ENCODE data around the gene MPC2. TPM values are rescaled to one million over a fixed set of nuclear protein-coding genes. Genes with fewer than 3 reads are reported as not detected.
A peak's percentile ranks its signal among the peaks of the same experiment; 100 is the strongest.

Gene MPC2
- 53.2 TPM for total RNA-seq

DNA sequence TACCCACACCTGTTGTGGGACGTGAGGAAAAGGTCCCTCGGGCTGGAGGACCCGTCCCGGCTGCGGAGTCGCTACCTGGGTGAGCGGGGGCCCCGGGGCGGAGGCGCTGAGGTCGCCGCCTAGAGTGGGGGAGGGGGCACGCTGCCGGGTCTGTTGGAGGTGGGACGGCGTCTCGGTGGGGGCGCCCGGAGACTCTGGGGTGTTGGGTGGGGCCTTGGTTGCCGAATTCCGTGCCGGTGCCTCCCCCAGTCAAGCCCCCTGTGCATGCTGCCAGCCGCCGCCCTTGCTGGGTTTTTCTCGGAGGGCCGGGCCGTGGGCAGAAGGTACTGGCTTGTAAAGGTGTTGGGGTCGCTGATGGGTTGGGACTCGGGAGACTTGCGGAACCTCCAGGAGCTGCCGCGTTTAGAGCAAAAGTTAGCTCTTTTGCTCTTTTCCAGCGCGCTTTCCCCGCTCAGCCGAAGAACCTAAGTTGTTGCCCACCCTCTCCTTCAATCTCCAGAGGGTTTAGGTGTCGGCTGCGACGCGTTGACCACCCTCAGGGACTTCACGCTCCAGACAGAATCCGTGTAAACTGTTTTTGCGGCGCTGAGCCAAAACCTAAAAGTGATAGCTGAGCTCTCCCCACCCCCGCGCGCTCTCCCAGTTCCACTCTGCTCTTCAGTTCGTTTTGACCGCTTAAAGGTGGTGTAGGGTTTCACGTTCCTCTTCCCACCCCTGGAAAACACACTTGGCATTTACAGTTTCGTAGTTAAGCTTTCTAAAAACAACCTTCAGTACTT is at the start of gene MPC2:
Gene MPC2 (minus strand): TSS at position 143 of the 779 bp plus-strand sequence. CDS start 1,231 bp downstream, outside the sequence.
- DNase-seq: peak; percentile 33

DNA sequence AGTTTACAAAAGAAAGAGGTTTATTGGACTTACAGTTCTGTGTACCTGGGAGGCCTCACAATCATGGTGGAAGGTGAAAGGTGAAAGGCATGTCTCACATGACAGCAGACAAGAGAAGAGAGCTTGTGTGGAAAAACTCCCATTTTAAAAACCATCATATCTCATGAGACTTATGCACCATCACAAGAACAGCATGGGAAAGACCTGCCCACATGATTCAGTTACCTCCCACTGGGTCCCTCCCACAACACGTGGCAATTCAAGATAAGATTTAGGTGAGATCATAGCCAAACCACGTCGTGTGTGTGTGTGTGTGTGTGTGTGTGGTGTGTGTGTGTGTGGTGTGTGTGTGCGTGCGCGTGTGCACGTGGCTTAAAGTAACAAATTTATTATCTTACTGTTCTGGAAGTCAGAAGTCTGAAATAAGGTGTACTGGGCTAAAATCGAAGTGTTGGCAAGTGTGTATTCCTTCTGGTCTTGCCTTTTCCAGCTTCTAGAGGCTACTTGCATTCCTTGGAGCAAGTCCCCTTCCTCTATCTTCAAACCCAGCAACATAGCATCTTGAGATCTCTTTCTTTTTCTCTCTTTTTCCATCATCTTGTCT is 48.1 kb upstream of the MPC2 start:
- no peak for DNase-seq

DNA sequence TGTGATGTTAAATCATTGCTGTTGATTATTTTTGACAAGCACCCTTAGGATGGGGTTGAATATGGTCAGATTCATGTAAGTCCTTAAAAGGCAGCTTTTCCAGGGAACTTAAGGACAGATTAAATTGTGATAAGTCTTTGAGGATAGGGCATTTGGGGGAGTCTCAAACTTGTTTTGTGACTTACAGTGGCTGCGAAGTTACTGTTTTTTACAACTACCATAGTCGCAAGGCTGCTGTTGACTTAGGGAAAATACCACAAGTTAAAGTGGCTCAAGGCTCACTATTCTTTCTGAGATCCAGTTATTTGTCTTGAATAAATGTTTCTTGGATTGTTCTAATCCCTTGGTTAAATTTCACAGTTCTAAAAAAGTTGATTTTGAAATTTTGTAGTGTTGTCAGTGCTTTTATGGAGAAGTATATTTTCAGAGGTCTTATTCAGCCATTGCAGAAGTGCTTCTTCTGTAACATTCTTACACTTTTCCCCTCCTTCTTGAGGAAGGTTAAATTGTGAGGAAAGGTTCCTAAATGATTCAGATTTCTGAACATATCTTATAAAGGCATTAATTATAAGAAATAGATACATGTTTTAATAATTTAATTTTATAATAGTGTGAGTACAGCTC is 47.0 kb upstream of the MPC2 start:
- no peak for DNase-seq

DNA sequence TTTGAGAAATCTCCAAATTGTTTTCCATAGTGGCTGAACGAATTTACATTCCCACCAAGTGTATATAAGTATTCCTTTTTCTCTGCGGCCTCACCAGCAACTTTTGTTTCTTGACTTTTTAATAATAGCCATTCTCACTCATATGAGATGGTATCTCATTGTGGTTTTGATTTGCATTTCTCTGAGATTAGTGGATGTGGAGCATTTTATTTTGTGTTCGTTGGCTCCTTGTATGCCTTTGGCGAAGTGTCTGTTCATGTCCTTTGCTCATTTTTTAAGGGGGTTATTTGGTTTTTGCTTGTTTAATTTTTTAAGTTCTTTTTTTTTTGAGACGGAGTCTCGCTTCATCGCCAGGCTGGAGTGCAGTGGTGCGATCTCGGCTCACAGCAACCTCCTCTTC is 45.1 kb upstream of the MPC2 start:
- DNase-seq: no peak

DNA sequence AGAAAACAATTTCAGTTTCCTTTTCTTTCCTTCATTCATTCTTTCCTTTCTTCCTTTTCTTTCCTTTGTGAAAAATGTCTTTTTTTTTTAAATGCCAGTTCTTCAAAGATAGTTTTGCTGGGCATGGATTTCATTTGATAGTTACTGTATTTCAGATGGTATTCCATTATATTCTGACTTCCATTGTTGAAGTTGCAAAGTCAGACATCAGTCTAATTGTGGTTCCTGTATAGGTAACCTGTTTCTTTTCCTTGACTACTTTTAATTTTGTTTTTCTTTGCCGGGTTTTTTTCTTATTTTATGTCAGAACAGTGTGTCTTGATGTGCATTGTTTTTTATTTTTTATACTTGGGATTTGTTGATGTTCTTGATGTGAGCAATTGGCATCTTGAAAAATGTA is 40.4 kb upstream of the MPC2 start:
- DNase-seq: no peak

DNA sequence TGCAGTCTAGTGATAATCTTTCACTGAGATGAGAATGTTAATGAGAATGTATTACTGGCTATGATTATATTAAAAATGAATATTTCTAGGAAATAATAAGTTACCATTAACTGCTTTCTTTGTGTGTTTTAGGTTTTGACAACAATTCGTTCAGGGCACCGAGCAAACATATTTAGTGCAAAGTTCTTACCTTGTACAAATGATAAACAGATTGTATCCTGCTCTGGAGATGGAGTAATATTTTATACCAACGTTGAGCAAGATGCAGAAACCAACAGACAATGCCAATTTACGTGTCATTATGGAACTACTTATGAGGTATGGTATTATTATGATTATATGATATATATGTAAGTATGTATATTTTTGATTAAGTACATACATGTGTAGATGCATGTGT is 37.8 kb upstream of the MPC2 start:
- DNase-seq: no peak

DNA sequence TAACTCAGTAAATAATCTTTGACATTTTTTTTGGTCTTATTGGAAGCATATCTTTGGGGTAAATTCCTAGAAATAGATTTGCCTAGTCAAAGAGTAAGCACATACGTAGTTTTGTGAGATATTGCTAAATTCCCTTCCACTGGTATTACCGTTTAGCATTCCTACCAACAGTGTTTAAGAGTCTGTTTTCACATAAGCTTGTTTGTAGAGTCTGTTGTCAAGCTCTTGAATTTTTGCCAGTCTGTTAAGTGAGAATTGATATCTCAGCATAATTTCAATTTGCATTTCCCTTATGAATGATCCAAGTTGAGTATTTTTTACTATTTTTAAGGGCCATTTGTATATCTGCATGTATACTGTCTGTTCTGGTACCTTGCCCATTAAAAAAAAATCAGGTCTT is 37.0 kb upstream of the MPC2 start:
- DNase-seq: no peak

DNA sequence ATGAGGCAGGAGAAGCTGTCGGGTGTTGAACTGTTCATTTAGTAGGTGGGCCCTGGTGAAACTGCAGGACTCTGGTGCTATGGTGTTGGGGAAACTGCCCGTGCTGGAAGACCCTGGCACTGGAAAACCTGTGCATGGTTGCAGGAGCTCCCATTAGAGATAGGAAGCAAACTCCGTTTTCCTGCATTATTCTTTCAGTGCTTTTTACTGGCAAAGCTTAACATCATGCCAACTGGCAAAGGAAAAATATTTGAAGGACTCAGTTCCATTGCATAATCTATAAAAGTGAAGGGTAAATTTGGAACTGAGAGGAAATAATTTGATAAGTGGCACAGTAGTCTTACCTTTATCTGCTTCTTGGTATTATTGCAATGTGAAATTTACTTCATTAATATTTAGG is 31.7 kb upstream of the MPC2 start:
- DNase-seq: no peak

DNA sequence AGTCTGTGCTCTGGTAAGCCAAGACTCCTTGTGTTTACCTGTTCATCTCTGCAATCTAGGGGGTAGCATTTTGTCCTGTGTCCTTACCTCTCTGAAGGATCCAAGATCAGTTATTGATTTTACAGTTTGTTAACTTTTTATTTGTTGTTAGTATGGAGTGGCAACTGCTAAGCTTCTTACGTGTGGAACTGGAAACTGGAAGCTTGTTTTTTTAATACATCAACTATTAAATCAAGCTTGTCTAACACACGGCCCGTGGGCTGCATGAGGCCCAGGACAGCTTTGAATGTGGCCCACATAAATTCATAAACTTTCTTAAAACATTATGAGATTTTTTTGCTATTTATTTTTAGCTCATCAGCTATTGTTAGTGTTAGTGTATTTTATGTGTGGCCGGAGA is 29.2 kb upstream of the MPC2 start:
- no peak for DNase-seq

DNA sequence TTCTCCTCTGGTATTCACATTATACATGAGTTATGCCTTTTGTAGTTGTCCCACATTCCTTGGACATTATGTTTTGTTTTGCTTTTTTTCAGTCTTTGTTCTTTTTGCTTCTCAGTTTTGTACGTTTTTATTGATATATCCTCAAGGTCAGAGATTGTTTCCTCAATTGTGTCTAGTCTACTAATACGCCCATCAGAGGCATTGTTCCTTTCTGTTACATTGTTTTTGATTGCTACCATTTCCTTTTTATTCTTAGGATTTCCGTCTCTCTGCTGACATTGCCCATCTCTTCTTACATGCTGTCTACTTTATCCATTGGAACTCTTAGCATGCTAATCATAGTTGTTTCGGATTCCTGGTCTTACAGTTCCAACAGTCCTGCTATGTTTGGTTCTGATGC is 27.8 kb upstream of the MPC2 start:
- DNase-seq: no peak

DNA sequence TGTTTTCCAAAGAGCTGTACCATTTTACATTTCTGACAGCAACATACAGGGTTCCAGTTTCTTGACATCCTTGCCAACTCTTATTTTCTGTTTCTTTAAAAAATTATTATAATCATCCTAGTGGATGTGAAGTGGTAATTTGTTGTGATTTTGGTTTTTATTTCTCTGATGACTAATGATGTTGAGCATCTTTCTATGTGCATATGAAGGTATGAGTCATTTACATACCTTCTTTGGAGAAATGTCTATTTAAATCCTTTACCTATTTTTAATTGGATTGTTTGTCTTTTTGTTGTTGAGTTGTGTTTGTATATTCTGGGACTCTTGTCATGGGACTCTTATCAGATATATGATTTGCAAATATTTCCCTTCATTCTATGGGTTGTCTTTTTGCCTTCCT is 20.8 kb upstream of the MPC2 start:
- DNase-seq: no peak

DNA sequence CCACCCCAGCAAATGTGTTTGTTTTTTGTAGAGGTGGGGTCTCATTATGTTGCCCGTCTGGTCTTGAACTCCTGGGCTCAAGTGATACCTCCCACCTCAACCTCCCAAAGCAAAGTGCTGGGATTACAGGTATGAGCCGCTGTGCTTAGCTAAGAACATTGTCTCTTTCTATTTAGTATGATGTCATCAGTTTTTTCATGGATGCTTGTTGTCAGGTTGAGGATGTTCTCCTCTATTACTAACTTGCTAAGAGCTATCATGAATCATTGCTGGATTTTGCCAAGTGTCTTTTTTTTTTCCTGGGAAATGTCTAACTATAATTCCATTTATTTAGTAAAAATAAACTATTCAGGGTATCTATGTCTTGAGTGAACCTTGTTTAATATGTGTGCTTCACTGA is 19.0 kb upstream of the MPC2 start:
- DNase-seq: no peak

DNA sequence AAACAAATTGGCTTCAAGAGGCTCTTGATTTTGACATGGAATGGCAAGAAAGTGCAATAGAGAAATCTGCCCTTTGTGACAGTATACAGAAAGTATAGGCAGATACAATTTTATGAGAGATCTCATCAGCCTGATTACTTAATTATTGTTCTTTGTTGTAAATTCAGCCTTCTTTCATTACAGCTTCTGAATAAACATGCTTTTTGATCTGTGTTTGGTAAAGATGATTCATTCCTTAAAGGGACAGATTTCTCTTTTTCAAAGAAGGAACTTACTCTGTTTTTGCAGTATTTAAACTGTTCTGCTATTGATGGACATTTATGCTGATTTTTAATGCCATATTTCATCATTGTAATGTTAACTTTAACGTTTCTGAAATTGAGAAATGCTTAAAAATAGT is 13.7 kb upstream of the MPC2 start:
- no peak for DNase-seq

DNA sequence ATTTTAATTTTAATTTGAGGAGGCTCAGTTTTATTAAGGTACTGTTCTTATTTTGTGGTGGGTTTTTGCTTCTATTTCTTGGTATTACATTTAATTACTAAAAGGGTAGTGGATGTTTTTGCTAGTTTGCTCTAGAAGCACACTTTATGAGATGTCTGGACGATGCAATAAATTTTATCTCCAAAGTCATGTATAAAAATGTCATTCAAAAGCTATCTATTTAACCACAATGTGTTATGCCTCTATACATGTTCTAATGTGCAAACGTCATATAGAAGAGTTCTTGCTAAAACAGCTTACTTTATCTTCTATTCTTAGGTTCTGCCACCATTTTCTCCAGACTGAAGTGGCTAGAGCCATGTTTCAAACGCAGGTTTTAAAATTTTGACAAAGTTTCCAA is 12.9 kb upstream of the MPC2 start:
- no peak for DNase-seq

DNA sequence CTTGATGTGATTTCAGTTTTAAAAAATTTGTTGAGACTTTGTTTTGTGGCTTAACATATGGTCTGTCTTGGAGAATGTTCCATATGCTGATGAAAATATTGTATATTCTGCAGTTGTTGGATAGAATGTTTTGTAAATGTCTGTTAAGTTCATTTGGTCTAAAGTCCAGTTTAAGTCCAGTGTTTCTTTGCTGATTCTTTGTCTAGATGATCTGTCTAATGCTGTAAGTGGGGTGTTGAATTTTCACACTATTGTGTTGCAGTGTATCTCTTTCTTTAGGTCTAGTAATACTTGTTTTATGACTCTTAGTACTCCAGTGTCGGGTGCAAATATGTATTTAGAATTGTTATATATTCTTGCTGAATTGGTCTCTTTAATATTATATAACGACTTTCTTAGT is 10.9 kb upstream of the MPC2 start:
- DNase-seq: no peak

DNA sequence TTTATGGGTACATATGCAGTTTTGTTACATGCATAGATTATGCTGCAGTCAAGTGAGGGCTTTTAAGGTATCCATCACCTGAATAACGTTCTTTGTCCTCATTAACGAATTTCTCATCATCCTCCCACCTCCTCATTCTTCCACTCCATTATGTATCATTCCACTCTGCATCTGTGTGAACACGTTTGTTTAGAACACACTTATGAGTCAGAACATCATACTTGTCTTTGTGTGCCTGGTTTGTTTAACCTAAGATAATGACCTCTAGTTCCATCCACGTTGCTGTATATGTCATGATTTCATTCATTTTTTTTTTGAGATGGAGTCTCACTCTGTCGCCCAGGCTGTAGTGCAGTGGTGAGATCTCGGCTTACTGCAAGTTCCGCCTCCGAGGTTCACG is 6.7 kb upstream of the MPC2 start:
- DNase-seq: no peak

DNA sequence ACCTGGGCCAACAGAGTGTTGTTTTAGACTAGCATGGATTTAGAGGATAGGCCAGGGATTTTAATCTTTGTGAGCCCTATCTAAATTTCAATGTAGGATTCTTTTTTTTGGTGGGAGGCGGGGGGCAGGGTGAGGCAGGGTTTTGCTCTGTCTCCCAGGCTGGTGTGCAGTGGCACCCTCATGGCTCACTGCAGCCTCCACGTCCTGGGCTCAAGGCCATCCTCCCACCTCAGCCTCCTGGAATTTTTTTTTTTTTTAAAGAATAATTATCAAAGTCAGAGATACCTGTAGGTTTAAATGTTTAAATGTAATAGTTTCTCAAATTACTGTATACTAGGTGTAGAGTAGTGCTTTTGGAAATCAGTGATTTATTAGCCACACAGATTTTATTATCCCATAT is 3.4 kb upstream of the MPC2 start:
- DNase-seq: no peak

DNA sequence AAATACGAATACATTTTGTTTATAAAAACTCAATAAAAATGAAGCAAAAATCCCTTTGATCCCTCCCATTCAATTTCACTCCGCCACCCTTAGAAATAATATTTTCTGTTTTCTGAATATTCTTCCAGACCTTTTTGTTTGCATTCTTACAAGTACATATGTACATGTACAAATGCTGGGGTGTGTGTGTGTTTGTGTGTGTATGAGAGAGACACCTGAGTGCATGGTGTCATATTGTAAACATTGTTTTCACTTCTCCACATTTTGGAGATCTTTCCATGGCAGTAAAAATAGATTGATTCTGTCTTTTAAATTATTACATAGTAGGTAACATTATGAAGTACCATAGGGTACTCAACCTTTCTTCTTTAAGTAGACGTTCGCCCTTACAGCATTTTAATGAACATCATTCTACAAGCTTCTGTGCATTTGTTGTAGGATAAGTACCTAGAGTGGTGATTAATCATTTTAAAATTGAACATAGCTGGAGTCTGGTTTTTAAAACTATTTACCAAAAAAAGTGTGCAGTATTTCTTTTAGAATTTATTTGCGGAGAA is 1.3 kb upstream of the MPC2 start:
- DNase-seq: no peak

DNA sequence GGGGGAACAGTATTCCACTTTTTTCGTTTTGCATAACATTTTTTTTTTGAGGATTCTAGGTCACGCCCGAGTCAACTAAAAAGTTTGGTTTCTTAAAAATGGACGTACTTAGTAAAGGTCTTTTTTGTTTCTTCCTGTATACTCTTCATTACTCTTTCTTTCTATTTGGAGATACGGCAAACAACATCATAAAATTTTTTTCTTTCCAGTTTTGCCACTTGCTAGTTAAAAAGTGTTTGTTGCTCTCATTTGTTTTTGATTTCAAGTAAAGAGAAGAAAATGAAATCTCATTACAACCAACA is 788 bp upstream of the MPC2 start:
- DNase-seq: no peak

DNA sequence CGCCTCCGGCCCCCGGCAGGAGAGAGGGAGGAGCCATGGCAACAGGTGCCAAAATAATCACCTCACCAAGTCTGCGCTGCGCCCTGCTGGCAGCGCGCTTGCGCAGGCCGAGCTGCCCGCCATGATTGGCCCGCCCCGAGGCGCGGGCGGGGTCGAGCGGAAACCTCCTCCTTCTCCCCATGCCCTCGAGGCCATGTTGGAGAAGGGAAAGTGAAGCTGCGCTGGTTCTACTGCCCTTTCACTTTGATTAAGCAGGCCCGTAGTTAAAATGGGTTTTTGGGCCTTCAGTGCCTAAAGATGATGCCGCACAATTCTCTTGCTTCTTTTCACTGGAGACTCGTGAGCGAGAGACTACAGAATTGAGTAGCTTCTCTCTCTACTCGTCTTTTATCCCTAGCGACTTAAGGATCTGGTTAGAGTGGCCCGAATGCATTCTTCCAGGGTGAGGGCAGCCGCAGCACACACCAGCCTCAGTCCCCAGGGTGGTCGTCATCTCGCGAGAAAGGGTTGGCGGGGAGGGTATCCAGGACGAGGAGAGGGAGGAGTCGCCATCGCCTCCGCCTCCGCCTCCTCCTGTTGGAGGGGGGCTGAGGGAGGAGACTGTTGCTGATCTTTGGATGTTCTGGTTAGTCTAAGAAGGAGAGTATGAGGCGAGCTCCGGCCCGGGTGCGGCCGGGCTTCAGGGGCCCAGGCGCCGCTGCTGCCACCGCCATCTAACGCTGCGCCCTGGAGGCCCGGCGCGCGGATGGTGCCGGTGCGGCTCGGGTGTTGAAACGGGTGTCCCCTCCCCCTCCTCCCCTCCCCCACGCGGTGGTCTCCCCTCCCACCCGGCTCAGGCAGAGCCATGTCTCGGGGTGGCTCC is 573 bp downstream of the MPC2 start, which contains the start of gene DCAF6:
Gene DCAF6 (plus strand): TSS at position 616 of the 862 bp plus-strand sequence. CDS start 229 bp downstream, at position 845.
- peak; percentile 97 for DNase-seq

DNA sequence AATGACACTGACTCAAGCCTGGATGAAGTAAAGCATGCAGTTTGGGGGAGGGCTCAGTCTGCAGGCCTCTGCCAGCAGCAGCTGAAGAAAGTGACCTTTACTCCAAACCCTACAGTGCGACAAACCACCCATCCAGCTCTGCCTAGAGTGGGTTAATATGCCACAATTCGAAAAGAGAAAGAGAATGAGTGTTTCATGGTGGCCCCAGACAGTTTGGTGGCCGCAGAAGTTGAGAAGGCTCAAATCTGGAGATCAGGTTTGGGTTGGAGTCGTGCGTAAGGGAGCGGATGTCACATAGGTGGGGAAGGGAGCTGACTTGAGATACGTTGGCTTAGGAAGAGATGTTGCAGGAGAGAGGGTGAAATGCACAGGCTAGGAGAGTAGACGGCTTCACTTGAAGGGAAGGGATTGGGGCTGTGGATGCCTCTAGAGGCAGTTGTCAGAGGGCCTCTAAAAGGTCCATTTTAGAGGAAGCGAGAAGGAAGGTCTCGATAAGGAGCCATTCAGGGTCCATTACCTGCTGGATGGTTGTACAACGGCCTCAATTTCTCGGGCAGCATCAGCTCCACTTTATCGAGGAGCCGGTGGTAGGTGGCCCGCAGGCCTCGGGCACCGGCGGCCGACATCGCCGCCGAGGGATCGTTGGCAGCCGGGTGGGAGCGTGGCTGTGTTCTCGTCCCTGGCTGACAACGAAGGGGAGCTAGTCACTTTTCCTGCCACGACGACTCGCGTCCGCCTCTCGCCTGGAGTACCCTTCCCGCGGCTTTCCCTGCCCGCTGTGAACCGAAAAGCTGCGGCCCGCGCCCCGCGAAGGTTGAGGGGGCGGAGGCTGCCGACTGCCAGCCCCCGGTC is 1.4 kb downstream of the MPC2 start:
- DNase-seq: no peak

Measured in occipital lobe (tissue), 2 donors.